HEK293 (cell line): ENCODE results near the gene FCHO1.

Source experiments
- CTCF ChIA-PET: fragments of 350-600 bp; formaldehyde crosslinking; extraction: SDS; loops from one replicate; lab custom pipeline; 2021; ENCODE audit warnings: antibody characterized with exemption; lab: Yijun Ruan, JAX
- POLR2A ChIA-PET: fragments of 300-600 bp; formaldehyde crosslinking; extraction: SDS; loops from one replicate; lab custom pipeline; 2020; ENCODE audit warnings: antibody characterized with exemption, inconsistent platforms; lab: Yijun Ruan, JAX
- H3K27ac ChIP-seq: fragments of 200-500 bp; sonication (Bioruptor generic); 2 replicates; pipeline ENCODE4 v1.5.1; 2014; ENCODE audit warnings: low read depth, low read length, control low read depth, inconsistent platforms; ENCODE audit errors: extremely low read depth
- H3K36me3 ChIP-seq, 2 experiments: fragments of 200-500 bp in 1 of 2; sonication (Bioruptor generic) in 1 of 2; 1 replicate in 1 of 2; 2 replicates in 1 of 2; pipeline ENCODE4 v1.5.1; 2014 to 2017; ENCODE audit warnings: inconsistent platforms in 2 of 2, low read length in 2 of 2; ENCODE audit not compliant: control insufficient read depth in 2 of 2, insufficient read depth in 1 of 2
- H3K4me1 ChIP-seq: fragments of 200-500 bp; sonication (Bioruptor generic); 2 replicates; pipeline ENCODE4 v1.5.1; 2014; ENCODE audit warnings: mild to moderate bottlenecking, low read length, inconsistent platforms; ENCODE audit not compliant: control insufficient read depth, insufficient read depth
- H3K4me3 ChIP-seq: 2 replicates; pipeline ENCODE4 v1.5.1; 2011; ENCODE audit warnings: low read depth, mild to moderate bottlenecking, control low read depth, low read length, moderate library complexity
- H3K9me3 ChIP-seq: fragments of 200-500 bp; sonication (Bioruptor generic); 2 replicates; pipeline ENCODE4 v1.5.1; 2014; ENCODE audit warnings: low read depth, low read length, inconsistent platforms; ENCODE audit not compliant: control insufficient read depth, insufficient read depth
- KLF16 ChIP-seq: fragments of 450-650 bp; formaldehyde crosslinking; IDR thresholded peaks from 2 replicates; pipeline ENCODE4 v1.5.1; 2017; ENCODE audit warnings: missing biosample characterization, missing genetic modification characterization
- SCRT1 ChIP-seq: fragments of 450-650 bp; formaldehyde crosslinking; IDR thresholded peaks from 2 replicates; pipeline ENCODE4 v1.5.1; 2016; ENCODE audit warnings: missing biosample characterization, missing genetic modification characterization, borderline replicate concordance
- YY1 ChIP-seq: fragments of 450-650 bp; formaldehyde crosslinking; IDR thresholded peaks from 2 replicates; pipeline ENCODE4 v1.5.1; 2018; ENCODE audit warnings: missing biosample characterization, missing genetic modification characterization
- ZFP3 ChIP-seq: fragments of 450-650 bp; formaldehyde crosslinking; IDR thresholded peaks from 2 replicates; pipeline ENCODE4 v1.5.1; 2016; ENCODE audit warnings: low read depth, missing biosample characterization, missing genetic modification characterization
- ZNF221 ChIP-seq: fragments of 450-650 bp; formaldehyde crosslinking; IDR thresholded peaks from 2 replicates; pipeline ENCODE4 v1.5.1; 2017; ENCODE audit warnings: missing biosample characterization, missing genetic modification characterization, borderline replicate concordance
- ZNF394 ChIP-seq: fragments of 450-650 bp; formaldehyde crosslinking; IDR thresholded peaks from 2 replicates; pipeline ENCODE4 v1.5.1; 2016; ENCODE audit warnings: missing biosample characterization, missing genetic modification characterization, mild to moderate bottlenecking, moderate library complexity, borderline replicate concordance
- ZNF404 ChIP-seq: fragments of 450-650 bp; formaldehyde crosslinking; IDR thresholded peaks from 2 replicates; pipeline ENCODE4 v1.5.1; 2017; ENCODE audit warnings: missing biosample characterization, missing genetic modification characterization
- ZNF433 ChIP-seq: fragments of 450-650 bp; formaldehyde crosslinking; IDR thresholded peaks from 2 replicates; pipeline ENCODE4 v1.5.1; 2016; ENCODE audit warnings: missing biosample characterization, missing genetic modification characterization, low read depth
- ZNF521 ChIP-seq: fragments of 450-650 bp; formaldehyde crosslinking; IDR thresholded peaks from 2 replicates; pipeline ENCODE4 v1.5.1; 2017; ENCODE audit warnings: missing biosample characterization, mild to moderate bottlenecking, missing genetic modification characterization
- ZNF610 ChIP-seq: fragments of 450-650 bp; formaldehyde crosslinking; IDR thresholded peaks from 2 replicates; pipeline ENCODE4 v1.5.1; 2016; ENCODE audit warnings: missing biosample characterization, missing genetic modification characterization, borderline replicate concordance
- ZNF76 ChIP-seq: fragments of 450-650 bp; formaldehyde crosslinking; IDR thresholded peaks from 2 replicates; pipeline ENCODE4; 2016; ENCODE audit warnings: low read depth, missing biosample characterization, missing genetic modification characterization, borderline replicate concordance
- ZNF768 ChIP-seq: fragments of 450-650 bp; formaldehyde crosslinking; IDR thresholded peaks from 2 replicates; pipeline ENCODE4 v1.5.1; 2018; ENCODE audit warnings: missing biosample characterization, mild to moderate bottlenecking, missing genetic modification characterization
- ZNF792 ChIP-seq: fragments of 450-650 bp; formaldehyde crosslinking; IDR thresholded peaks from 2 replicates; pipeline ENCODE4 v1.5.1; 2016; ENCODE audit warnings: missing biosample characterization, missing genetic modification characterization
- TF ChIP-seq, protein P1 (sequence below): fragments of 450-650 bp; IDR thresholded peaks from 2 replicates; pipeline ENCODE4 v1.5.1; 2018; ENCODE audit warnings: missing biosample characterization, mild to moderate bottlenecking, missing genetic modification characterization
- TF ChIP-seq, protein P2 (sequence below): fragments of 450-650 bp; formaldehyde crosslinking; IDR thresholded peaks from 2 replicates; pipeline ENCODE4 v1.5.1; 2016; ENCODE audit warnings: missing biosample characterization, missing genetic modification characterization
- TF ChIP-seq, protein P3 (sequence below): fragments of 450-650 bp; formaldehyde crosslinking; IDR thresholded peaks from 2 replicates; pipeline ENCODE4 v1.5.1; 2016; ENCODE audit warnings: missing biosample characterization, missing genetic modification characterization
- TF ChIP-seq, protein P4 (sequence below): fragments of 450-650 bp; formaldehyde crosslinking; IDR thresholded peaks from 2 replicates; pipeline ENCODE4 v1.5.1; 2016; ENCODE audit warnings: missing biosample characterization, missing genetic modification characterization

The FCHO1 gene

DNA sequence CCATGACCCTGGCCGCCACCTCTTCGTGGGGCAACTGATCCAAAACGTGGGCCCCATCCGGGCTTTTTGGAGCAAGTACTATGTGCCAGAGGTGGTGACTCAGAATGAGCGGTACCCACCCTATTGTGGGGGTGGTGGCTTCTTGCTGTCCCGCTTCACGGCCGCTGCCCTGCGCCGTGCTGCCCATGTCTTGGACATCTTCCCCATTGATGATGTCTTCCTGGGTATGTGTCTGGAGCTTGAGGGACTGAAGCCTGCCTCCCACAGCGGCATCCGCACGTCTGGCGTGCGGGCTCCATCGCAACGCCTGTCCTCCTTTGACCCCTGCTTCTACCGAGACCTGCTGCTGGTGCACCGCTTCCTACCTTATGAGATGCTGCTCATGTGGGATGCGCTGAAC, 60.4 kb downstream of the FCHO1 start:
- TF ChIP-seq, protein P1, sequence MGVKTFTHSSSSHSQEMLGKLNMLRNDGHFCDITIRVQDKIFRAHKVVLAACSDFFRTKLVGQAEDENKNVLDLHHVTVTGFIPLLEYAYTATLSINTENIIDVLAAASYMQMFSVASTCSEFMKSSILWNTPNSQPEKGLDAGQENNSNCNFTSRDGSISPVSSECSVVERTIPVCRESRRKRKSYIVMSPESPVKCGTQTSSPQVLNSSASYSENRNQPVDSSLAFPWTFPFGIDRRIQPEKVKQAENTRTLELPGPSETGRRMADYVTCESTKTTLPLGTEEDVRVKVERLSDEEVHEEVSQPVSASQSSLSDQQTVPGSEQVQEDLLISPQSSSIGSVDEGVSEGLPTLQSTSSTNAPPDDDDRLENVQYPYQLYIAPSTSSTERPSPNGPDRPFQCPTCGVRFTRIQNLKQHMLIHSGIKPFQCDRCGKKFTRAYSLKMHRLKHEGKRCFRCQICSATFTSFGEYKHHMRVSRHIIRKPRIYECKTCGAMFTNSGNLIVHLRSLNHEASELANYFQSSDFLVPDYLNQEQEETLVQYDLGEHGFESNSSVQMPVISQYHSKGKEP (tag by site-specific recombination), result no peak
- TF ChIP-seq, protein P2, sequence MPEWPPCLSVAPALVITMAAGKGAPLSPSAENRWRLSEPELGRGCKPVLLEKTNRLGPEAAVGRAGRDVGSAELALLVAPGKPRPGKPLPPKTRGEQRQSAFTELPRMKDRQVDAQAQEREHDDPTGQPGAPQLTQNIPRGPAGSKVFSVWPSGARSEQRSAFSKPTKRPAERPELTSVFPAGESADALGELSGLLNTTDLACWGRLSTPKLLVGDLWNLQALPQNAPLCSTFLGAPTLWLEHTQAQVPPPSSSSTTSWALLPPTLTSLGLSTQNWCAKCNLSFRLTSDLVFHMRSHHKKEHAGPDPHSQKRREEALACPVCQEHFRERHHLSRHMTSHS, result no peak
- TF ChIP-seq SCRT1 (tag by site-specific recombination) (no peak), ZNF76 (tag by site-specific recombination) (no peak), ZNF610 (tag by site-specific recombination) (no peak), ZFP3 (tag by site-specific recombination) (no peak), ZNF404 (no peak), ZNF768 (tag by site-specific recombination) (no peak)
- TF ChIP-seq, protein P3, sequence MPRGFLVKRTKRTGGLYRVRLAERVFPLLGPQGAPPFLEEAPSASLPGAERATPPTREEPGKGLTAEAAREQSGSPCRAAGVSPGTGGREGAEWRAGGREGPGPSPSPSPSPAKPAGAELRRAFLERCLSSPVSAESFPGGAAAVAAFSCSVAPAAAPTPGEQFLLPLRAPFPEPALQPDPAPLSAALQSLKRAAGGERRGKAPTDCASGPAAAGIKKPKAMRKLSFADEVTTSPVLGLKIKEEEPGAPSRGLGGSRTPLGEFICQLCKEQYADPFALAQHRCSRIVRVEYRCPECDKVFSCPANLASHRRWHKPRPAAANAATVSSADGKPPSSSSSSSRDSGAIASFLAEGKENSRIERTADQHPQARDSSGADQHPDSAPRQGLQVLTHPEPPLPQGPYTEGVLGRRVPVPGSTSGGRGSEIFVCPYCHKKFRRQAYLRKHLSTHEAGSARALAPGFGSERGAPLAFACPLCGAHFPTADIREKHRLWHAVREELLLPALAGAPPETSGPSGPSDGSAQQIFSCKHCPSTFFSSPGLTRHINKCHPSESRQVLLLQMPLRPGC (tag by site-specific recombination), result no peak
- POLR2A ChIA-PET, result no interaction called here
- CTCF ChIA-PET, result interaction anchor here (0.7 kb wide), 1 partner anchor 390 kb away, joined by 3 read pairs; no protein-coding TSS in a partner anchor
- no peak overlapping the region for H3K27ac ChIP-seq
- H3K9me3 ChIP-seq, result no peaks in the 10 kb centered on the region
- H3K4me1 ChIP-seq, result no peaks in the 10 kb centered on the region
- H3K4me3 ChIP-seq, result no peak overlapping the region
- H3K36me3 ChIP-seq, result no peaks in the 10 kb centered on the region

DNA sequence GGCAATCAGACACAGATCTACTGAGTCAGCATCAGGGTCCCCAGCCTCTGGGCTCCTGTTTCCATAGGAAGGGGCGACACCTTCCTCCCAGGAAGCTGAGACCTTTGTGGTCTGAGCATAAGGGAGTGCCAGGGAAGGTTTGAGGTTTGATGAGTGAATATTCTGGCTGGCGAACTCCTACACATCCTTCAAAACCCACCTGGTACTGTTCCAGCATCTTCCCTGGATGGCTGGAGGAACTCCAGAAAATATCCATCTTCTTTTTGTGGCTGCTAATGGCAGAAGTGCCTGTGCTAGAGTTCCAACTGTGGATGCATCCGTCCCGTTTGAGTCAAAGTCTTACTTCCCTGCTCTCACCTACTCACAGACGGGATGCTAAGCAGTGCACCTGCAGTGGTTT, 60.8 kb downstream of the FCHO1 start:
- Histone ChIP-seq H3K36me3 (no peaks in the 10 kb centered on the region), H3K27ac (no peak overlapping the region)
- POLR2A ChIA-PET, result no interaction called here
- TF ChIP-seq ZNF394 (no peak), ZFP3 (tag by site-specific recombination) (peak; percentile 94)
- TF ChIP-seq, all 188 proteins: peak for 1
- no peak overlapping the region for H3K4me3 ChIP-seq
- no peaks in the 10 kb centered on the region for H3K9me3 ChIP-seq
- no peaks in the 10 kb centered on the region for H3K4me1 ChIP-seq
- CTCF ChIA-PET, result interaction anchor here (0.7 kb wide), 1 partner anchor 391 kb away, joined by 3 read pairs; no protein-coding TSS in a partner anchor

DNA sequence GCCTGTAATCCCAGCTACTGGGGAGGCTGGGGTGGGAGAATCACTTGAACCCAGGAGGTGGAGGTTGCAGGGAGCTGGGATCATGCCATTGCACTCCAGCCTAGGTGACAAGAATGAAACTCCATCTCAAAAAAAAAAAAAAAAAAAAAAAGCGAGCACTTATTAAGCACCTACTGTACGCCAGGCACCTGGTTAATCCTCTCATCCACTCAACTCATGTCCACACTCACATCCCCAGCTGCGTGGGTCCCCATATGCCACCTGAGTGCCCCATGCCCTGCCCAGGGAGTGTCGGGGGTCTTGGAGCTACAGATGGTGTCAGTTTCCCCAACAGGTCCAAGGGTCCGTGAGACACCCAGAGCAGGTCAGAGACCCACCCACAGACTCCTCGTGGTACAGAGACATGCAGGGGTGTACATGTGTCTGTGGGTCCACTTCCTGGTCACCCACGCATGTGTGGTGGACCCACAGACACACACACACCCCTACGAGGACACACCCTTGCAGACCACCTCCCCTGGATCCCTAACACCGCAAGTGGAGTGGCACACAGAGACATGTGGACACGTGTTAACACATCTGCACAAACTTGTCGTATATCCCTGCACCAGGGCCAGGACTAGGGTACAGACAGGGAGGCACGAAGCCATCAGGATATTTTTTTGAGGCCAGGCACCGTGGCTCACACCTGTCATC, 66.5 kb downstream of the FCHO1 start:
- POLR2A ChIA-PET, result interaction anchor here (0.7 kb wide), 1 partner anchor 22 kb away, joined by 3 read pairs; no protein-coding TSS in a partner anchor
- CTCF ChIA-PET, result no interaction called here
- no peaks in the 10 kb centered on the region for H3K9me3 ChIP-seq
- no peaks in the 10 kb centered on the region for H3K36me3 ChIP-seq
- no peak overlapping the region for H3K27ac ChIP-seq
- H3K4me1 ChIP-seq, result no peaks in the 10 kb centered on the region
- H3K4me3 ChIP-seq, result no peak overlapping the region
- TF ChIP-seq KLF16 (tag by site-specific recombination) (no peak), ZNF792 (tag by site-specific recombination) (0 out of 2 replicates have a peak, but pooled peaks have one; percentile 56)
- TF ChIP-seq, all 188 proteins: peak for 1

DNA sequence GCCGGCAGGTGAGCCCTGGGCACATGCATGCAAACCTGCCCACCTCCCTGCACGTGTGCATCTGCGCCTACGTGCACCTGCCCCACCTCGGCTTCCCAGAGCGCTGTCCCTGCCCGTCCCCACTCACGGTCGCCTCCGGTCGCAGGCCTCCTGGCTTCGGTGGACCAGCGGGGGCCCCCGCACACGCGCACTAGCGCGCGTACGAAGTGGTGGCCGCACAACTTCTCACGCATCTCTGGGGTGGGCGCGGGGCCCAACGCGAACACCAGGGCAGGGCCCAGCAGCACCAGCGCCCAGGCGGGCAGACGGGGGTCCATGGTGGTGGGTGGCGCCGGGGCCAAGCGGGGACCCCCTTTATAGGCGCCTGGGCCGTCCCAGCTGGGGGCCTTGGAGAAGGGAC, 69.9 kb downstream of the FCHO1 start, which contains the start of gene INSL3:
Gene INSL3 (minus strand): TSS at position 330 of the 400 bp plus-strand sequence. CDS start 13 bp downstream, at position 317.
- CTCF ChIA-PET, result no interaction called here
- Histone ChIP-seq H3K4me1 (no peaks in the 10 kb centered on the region), H3K36me3 (no peaks in the 10 kb centered on the region), H3K9me3 (no peaks in the 10 kb centered on the region), H3K4me3 (no peak within 1 kb of the TSS), H3K27ac (no peak within 1 kb of the TSS)
- TF ChIP-seq ZNF521 (tag by site-specific recombination) (no peak), ZNF221 (tag by site-specific recombination) (no peak), ZNF433 (tag by site-specific recombination) (no peak), YY1 (tag by site-specific recombination) (no peak)
- TF ChIP-seq, protein P4, sequence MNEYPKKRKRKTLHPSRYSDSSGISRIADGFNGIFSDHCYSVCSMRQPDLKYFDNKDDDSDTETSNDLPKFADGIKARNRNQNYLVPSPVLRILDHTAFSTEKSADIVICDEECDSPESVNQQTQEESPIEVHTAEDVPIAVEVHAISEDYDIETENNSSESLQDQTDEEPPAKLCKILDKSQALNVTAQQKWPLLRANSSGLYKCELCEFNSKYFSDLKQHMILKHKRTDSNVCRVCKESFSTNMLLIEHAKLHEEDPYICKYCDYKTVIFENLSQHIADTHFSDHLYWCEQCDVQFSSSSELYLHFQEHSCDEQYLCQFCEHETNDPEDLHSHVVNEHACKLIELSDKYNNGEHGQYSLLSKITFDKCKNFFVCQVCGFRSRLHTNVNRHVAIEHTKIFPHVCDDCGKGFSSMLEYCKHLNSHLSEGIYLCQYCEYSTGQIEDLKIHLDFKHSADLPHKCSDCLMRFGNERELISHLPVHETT (tag by site-specific recombination), result no peak
- TF ChIP-seq, protein P1 (tag by site-specific recombination), result no peak
- POLR2A ChIA-PET, result no interaction called here
